HCT116 (cell line): ENCODE results near the gene GABRQ. TPM values are rescaled to one million over a fixed set of nuclear protein-coding genes. Genes with fewer than 3 reads are reported as not detected.

Source experiments
- ATAC-seq: fragments of 200-7000 bp; cut with Tn5 transposase; 2 replicates; pipeline ENCODE4 v1.9.1; 2020; ENCODE audit warnings: mild to moderate bottlenecking, moderate library complexity
- BruUV-seq: library from RNA; stranded (reverse); fragments of 400-500 nt; replicated peaks from 2 replicates; lab custom pipeline; 2021; lab: Mats Ljungman, UMichigan
- CTCF ChIA-PET: fragments of 300-600 bp; sonication (Branson Sonifier 250); formaldehyde crosslinking; loops from one replicate; lab custom pipeline; 2021; ENCODE audit warnings: antibody characterized with exemption; lab: Charles Lee
- POLR2A ChIA-PET: fragments of 300-600, 350-600 bp; sonication (Branson Sonifier 250); formaldehyde crosslinking; loops from one replicate; lab custom pipeline; 2021; ENCODE audit warnings: antibody characterized with exemption; lab: Charles Lee
- RAD21 ChIA-PET, 2 experiments: fragments of 300-600 bp; sonication (Branson Sonifier 250); formaldehyde crosslinking; loops; one replicate each; lab custom pipeline; 2023; ENCODE audit warnings: low total read pairs in 2 of 2; ENCODE audit not compliant: uncharacterized antibody in 2 of 2, unreplicated experiment in 2 of 2, low non-redundant PET in 1 of 2; lab: Charles Lee
- DNase-seq: peaks from one replicate; pipeline ENCODE4 v3.0.0-alpha.2; 2010; ENCODE audit warnings: low read depth, low spot score
- H2AFZ ChIP-seq: fragments of 200-600 bp; shearing (Covaris generic), sonication (generic); 2 replicates; pipeline ENCODE4 v1.6.1; 2017; ENCODE audit warnings: low read depth, mixed run types, mixed read lengths, antibody characterized with exemption, low read length; ENCODE audit not compliant: poor library complexity, severe bottlenecking
- H3K27ac ChIP-seq: 2 replicates; pipeline ENCODE4 v1.5.1; 2012; ENCODE audit warnings: low read depth, low read length
- H3K27me3 ChIP-seq: fragments of 200-600 bp; sonication (generic); 2 replicates; pipeline ENCODE4 v1.6.1; 2016; ENCODE audit warnings: mixed run types, low read length, mixed read lengths; ENCODE audit not compliant: insufficient read depth
- H3K36me3 ChIP-seq, 2 experiments: fragments of 200-500 bp in 1 of 2; fragments of 200-600 bp in 1 of 2; sonication (Bioruptor generic) in 1 of 2; sonication (generic) in 1 of 2; 2 replicates each; pipeline versions ENCODE4 v1.5.1 to v1.6.1; 2014 to 2016; ENCODE audit warnings: low read length in 2 of 2, inconsistent platforms in 1 of 2, mixed read lengths in 1 of 2, mixed run types in 1 of 2; ENCODE audit not compliant: insufficient read depth in 2 of 2, control insufficient read depth in 1 of 2
- H3K4me1 ChIP-seq, 2 experiments: fragments of 200-600 bp in 1 of 2; sonication (generic) in 1 of 2; 2 replicates each; pipeline versions ENCODE4 v1.5.1 to v1.6.1; 2012 to 2017; ENCODE audit warnings: low read length in 2 of 2, inconsistent platforms in 1 of 2, mild to moderate bottlenecking in 1 of 2, mixed read lengths in 1 of 2, mixed run types in 1 of 2, moderate library complexity in 1 of 2; ENCODE audit not compliant: insufficient read depth in 2 of 2, control insufficient read depth in 1 of 2
- H3K4me2 ChIP-seq: fragments of 200-600 bp; sonication (generic); 2 replicates; pipeline ENCODE4 v1.6.1; 2017; ENCODE audit warnings: mixed run types, low read length, mixed read lengths
- H3K4me3 ChIP-seq, 2 experiments: fragments of 200-600 bp in 1 of 2; sonication (generic) in 1 of 2; replicated peaks in 1 of 2; 2 replicates each; pipeline ENCODE4 v1.5.1; 2011 to 2016; ENCODE audit warnings: low read length in 2 of 2, control low read depth in 1 of 2, low read depth in 1 of 2, mild to moderate bottlenecking in 1 of 2, mixed read lengths in 1 of 2, mixed run types in 1 of 2
- H3K79me2 ChIP-seq: fragments of 200-600 bp; sonication (generic); 2 replicates; pipeline ENCODE4 v1.6.1; 2017; ENCODE audit warnings: mild to moderate bottlenecking, mixed run types, low read length, moderate library complexity, mixed read lengths; ENCODE audit not compliant: insufficient read depth
- H3K9ac ChIP-seq: fragments of 200-600 bp; sonication (generic); 2 replicates; pipeline ENCODE4 v1.6.1; 2016; ENCODE audit warnings: low read length, mixed read lengths
- H3K9me2 ChIP-seq: fragments of 200-600 bp; sonication (generic), shearing (Covaris generic); 2 replicates; pipeline ENCODE4 v1.6.1; 2017; ENCODE audit warnings: mixed run types, mild to moderate bottlenecking, moderate library complexity; ENCODE audit not compliant: insufficient read depth
- H3K9me3 ChIP-seq, 2 experiments: fragments of 200-500 bp in 1 of 2; fragments of 200-600 bp in 1 of 2; sonication (Bioruptor generic) in 1 of 2; sonication (generic) in 1 of 2; 2 replicates each; pipeline ENCODE4 v1.6.1; 2014 to 2017; ENCODE audit warnings: low read length in 2 of 2, mixed read lengths in 2 of 2, inconsistent platforms in 1 of 2, low read depth in 1 of 2, mild to moderate bottlenecking in 1 of 2, mixed run types in 1 of 2, moderate library complexity in 1 of 2; ENCODE audit not compliant: control insufficient read depth in 1 of 2, insufficient read depth in 1 of 2
- H4K20me1 ChIP-seq: fragments of 200-600 bp; sonication (generic), shearing (Covaris generic); 2 replicates; pipeline ENCODE4 v1.6.1; 2017; ENCODE audit warnings: mixed run types, mild to moderate bottlenecking, moderate library complexity; ENCODE audit not compliant: insufficient read depth
- ATF3 ChIP-seq: IDR thresholded peaks from 2 replicates; pipeline ENCODE4 v1.6.1; 2012
- CBX3 ChIP-seq: IDR thresholded peaks from 2 replicates; pipeline ENCODE4 v1.6.1; 2012; ENCODE audit warnings: low read depth
- CEBPB ChIP-seq: IDR thresholded peaks from 2 replicates; pipeline ENCODE4 v1.6.1; 2012; ENCODE audit warnings: low read depth
- CTCF ChIP-seq, 3 experiments: fragments of 200-600 bp in 1 of 3; sonication (generic) in 1 of 3; IDR thresholded peaks in 2 of 3; conservative IDR thresholded peaks in 1 of 3; 2 replicates each; pipeline ENCODE4 v1.5.1; 2012 to 2017; ENCODE audit warnings: low read depth in 2 of 3, low read length in 2 of 3, antibody characterized with exemption in 1 of 3, borderline replicate concordance in 1 of 3, control low read depth in 1 of 3, mild to moderate bottlenecking in 1 of 3, mixed read lengths in 1 of 3, mixed run types in 1 of 3, moderate library complexity in 1 of 3; ENCODE audit not compliant: insufficient read depth in 1 of 3
- EGR1 ChIP-seq: IDR thresholded peaks from 2 replicates; pipeline ENCODE4 v1.6.1; 2012; ENCODE audit warnings: low read depth
- ELF1 ChIP-seq: IDR thresholded peaks from 2 replicates; pipeline ENCODE4 v1.6.1; 2012; ENCODE audit warnings: low read depth, borderline replicate concordance
- EZH2 ChIP-seq: fragments of 200-600 bp; sonication (generic); IDR thresholded peaks from 2 replicates; pipeline ENCODE4 v1.6.1; 2017; ENCODE audit warnings: antibody characterized with exemption, mixed run types
- JUND ChIP-seq: IDR thresholded peaks from 2 replicates; pipeline ENCODE4 v1.6.1; 2012
- POLR2A ChIP-seq: IDR thresholded peaks from 2 replicates; pipeline ENCODE4 v1.7.0; 2011; ENCODE audit warnings: borderline replicate concordance; ENCODE audit not compliant: insufficient read depth, insufficient read length; ENCODE audit errors: extremely low read depth
- POLR2AphosphoS5 ChIP-seq: IDR thresholded peaks from 2 replicates; pipeline ENCODE4 v1.6.1; 2011; ENCODE audit warnings: mild to moderate bottlenecking, low read depth, low read length, moderate library complexity
- RAD21 ChIP-seq: IDR thresholded peaks from 2 replicates; pipeline ENCODE4 v1.6.1; 2012; ENCODE audit warnings: low read depth, mild to moderate bottlenecking
- REST ChIP-seq: IDR thresholded peaks from 2 replicates; pipeline ENCODE4 v1.6.1; 2012; ENCODE audit warnings: low read depth
- SIN3A ChIP-seq: IDR thresholded peaks from 2 replicates; pipeline ENCODE4 v1.6.1; 2012; ENCODE audit warnings: low read depth
- SP1 ChIP-seq: IDR thresholded peaks from 2 replicates; pipeline ENCODE4 v1.6.1; 2012; ENCODE audit warnings: low read depth
- SRF ChIP-seq: IDR thresholded peaks from 2 replicates; pipeline ENCODE4 v1.6.1; 2012; ENCODE audit warnings: low read depth
- ZFX ChIP-seq: fragments of 450-650 bp; IDR thresholded peaks from 2 replicates; pipeline ENCODE4 v1.6.1; 2017
- intact Hi-C: fragments of 100-400 bp; cut with micrococcal nuclease; formaldehyde crosslinking; loops from 2 replicates; pipeline ENCODE4 v1.10.0; 2022
- total RNA-seq: library from RNA; stranded (reverse); gene quantifications from one replicate; pipeline ENCODE4 v1.2.1, GENCODE V29; 2021; ENCODE audit not compliant: unreplicated experiment

Gene GABRQ
- total RNA-seq, 1 experiment from 2014 or later, result 4.2 TPM

GRCh38 chrX:152641996-152642395 is 4.3 kb downstream of the GABRQ start:
- no peaks in the 10 kb centered on the region for H3K9me3 ChIP-seq
- TF ChIP-seq EGR1, result no peak
- no peak for TF ChIP-seq ATF3
- no peak for TF ChIP-seq ZFX
- no peak for TF ChIP-seq REST
- no peak for TF ChIP-seq JUND
- no peak for TF ChIP-seq SIN3A
- TF ChIP-seq CBX3, result no peak
- TF ChIP-seq SP1, result no peak
- TF ChIP-seq POLR2A, result no peak
- TF ChIP-seq EZH2, result no peak
- TF ChIP-seq CEBPB, result no peak
- no peak for TF ChIP-seq POLR2AphosphoS5
- no peak for TF ChIP-seq ELF1
- TF ChIP-seq SRF, result no peak
- TF ChIP-seq CTCF (IDR thresholded peaks at IDR 0.05 in 2 of 3, conservative IDR thresholded peaks at IDR 0.05 in 1 of 3; ENCODE audit: borderline replicate concordance in 1 of 3, insufficient read depth in 1 of 3, low read depth in 2 of 3, low read length in 2 of 3), result peak; percentile 11 to 28 (median 28); a peak in 3 of 6 replicates
- peak; percentile 53 for TF ChIP-seq RAD21
- TF ChIP-seq, all 23 proteins: peak for 2
- H3K36me3 ChIP-seq, result no peaks in the 10 kb centered on the region
- no peak overlapping the region for H3K9ac ChIP-seq
- DNase-seq, result no peak
- H3K27me3 ChIP-seq, result no peaks in the 10 kb centered on the region
- no peak; the same call in 1 of the 2 replicates for ATAC-seq
- peaks cover 0 to 12% of the 10 kb centered on the region in 2 experiments; a peak in 2 of 4 replicates for H3K4me1 ChIP-seq
- H3K27ac ChIP-seq, result no peak overlapping the region
- ChIA-PET CTCF (interaction anchor here (1.1 to 2.2 kb wide), 3 partner anchors 175 to 889 kb away, joined by 4 to 10 read pairs (median 7); no protein-coding TSS in a partner anchor), RAD21 (interaction anchor here in 1 of 2 experiments (0.6 kb wide), 1 partner anchor 189 kb away, joined by 4 read pairs; the partner anchor contains the start of genes CETN2 and NSDHL), POLR2A (no interaction called here)
- no peak overlapping the region for H3K4me2 ChIP-seq
- H3K9me2 ChIP-seq, result no peaks in the 10 kb centered on the region
- H2AFZ ChIP-seq, result no peak overlapping the region
- H4K20me1 ChIP-seq, result no peaks in the 10 kb centered on the region
- intact Hi-C loops, result loop anchor here (1.0 kb wide), 1 partner anchor 175 kb away; no protein-coding TSS in a partner anchor
- no peak overlapping the region for H3K4me3 ChIP-seq
- BruUV-seq, result no TSS peak
- no peaks in the 10 kb centered on the region for H3K79me2 ChIP-seq
